Aortic smooth muscle cell (primary cell): ENCODE measurements around the gene PDGFRB. TPM values are rescaled to one million over a fixed set of nuclear protein-coding genes. Genes with fewer than 3 reads are reported as not detected.

Source experiments
- total RNA-seq: library from RNA; depleted of rRNA; stranded (reverse); fragments of >200 nt; gene quantifications from 2 replicates; pipeline ENCODE4 v1.2.3, GENCODE V29; 2014

Gene PDGFRB
- total RNA-seq: 159 and 206 TPM in 2 replicates

DNA sequence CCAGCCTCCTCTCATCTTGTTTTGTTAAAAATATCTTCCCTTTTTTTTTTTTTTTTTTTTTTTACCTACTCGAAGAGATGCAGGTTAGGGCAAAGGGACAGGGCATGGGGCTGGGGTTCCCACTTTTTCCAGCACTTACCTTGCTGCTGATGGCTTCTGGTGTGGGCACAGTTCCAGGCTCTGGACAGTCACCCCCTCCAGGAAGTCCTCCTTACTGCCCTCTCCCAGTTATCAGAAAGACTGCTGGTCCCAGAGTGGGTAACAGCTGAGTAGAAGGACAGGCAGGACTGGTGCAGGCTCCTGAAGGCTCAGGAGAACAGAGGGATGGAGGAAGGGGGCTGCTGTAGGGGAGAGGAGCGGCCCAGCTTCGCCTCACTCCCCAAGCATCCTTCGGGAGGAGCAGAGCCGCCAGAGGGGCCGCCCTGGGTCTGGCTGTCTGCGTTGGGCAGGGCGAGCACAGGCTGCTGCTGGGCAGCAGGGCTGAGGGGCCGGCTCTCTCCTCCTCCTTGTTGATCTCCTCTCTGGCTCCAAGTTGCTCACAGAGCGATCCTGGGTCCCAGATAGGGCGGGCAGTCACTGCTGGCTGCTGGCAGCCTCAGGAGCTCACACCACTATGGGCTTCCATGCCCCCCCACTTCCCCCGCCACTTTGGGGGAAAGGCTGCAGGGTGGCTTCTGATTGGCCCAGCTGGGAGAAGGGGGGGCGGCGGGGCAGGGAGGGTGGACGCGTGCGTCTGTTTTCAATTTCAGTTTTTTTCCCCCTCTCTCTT is at the start of gene PDGFRB:
Gene PDGFRB (minus strand): TSS at position 588 of the 769 bp plus-strand sequence. CDS start 18,798 bp downstream, outside the sequence.

DNA sequence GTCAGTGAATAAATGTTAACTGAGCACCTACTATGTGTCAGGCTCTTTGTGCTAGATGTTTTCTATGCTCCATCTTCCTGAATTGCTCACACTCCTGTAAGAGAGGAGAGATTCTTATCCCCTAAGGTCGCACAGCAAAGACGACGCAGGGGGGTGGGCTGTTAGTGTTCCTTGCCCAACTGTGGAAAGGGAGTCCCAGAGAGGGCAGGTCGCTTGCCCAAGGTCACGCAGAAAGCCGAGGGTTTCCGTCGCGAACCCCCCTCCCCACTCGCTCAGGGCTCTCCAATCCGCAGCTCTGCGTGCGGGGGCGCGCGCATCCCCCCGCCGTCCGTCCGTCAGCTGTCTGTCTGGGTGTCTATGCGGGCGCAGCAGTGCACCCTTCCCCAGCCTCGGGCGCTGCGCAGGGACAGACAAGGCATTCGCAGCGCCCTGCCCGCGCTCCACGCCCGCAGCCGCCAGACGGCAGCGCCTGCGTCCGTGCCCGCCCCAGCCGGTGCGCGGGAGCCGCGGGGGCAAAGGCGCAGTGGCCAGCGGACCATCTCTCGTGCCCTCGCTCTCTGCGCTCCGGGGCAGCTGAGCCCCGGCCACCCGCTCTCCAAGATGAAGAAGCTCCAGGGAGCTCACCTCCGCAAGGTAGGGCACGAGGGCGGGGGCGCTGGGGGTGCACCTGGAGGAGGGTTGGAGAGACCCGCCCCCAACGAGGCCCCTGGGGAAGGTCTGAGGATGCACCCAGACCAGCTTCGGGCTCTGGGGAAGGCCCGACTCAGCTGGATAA is 34.3 kb upstream of the PDGFRB start, which contains the start of gene SLC6A7:
Gene SLC6A7 (plus strand): TSS at position 335 of the 775 bp plus-strand sequence. CDS start 266 bp downstream, at position 601.

DNA sequence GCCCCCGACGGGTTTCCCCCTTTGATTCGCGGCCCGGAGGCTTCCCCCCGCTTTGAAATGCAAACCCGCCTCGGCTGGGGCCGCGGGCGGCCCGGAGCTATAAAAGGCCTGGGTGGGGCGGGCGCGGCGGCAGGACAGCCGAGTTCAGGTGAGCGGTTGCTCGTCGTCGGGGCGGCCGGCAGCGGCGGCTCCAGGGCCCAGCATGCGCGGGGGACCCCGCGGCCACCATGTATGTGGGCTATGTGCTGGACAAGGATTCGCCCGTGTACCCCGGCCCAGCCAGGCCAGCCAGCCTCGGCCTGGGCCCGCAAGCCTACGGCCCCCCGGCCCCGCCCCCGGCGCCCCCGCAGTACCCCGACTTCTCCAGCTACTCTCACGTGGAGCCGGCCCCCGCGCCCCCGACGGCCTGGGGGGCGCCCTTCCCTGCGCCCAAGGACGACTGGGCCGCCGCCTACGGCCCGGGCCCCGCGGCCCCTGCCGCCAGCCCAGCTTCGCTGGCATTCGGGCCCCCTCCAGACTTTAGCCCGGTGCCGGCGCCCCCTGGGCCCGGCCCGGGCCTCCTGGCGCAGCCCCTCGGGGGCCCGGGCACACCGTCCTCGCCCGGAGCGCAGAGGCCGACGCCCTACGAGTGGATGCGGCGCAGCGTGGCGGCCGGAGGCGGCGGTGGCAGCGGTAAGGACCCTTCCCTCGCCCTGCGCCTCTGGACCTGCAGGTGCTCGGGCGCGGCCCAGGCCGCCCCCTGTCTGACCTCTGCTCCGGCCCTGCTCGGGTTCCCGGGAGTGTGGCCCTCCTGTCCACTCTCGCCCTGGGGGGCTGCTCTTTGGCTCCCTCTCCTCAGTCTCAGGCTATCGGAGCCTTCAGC is 11.2 kb upstream of the PDGFRB start, which contains the start of gene CDX1:
Gene CDX1 (plus strand): TSS at position 129 of the 862 bp plus-strand sequence. CDS start 99 bp downstream, at position 228.

DNA sequence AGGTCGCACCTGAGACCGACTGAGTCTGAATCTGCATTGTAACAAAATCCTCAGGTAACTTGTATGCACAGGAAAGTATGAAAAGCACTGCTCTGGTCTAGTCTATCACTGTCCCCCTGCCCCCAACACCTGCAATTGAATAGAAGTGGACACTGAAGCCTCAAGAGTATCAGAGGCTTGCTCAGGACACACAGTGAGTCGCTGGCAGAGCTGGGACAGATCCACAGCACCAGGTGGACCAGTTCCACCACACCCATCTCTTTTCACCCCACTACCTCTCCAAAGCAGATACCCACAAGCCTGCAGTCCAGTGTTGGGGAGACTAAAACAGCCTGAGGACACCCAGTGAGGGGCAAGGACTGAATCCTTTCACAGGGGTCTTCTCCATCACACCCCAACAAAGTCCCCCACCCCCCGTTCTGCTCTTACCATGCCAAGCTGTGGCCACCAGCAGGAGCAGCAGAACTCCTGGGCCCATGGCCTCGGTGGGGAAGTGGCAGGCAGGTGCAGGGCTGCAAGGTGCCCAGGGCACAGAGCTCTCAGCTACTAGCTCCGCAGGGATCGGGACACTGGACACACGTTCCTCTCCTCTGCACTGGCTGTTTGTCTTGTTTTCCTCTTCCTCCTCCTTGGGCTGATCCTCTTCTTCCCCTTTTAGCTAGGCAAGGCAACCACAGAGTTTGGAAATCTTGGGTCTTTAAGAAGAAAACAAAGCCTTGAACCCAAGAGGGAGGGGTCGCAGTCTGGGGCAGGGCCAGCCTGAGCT is 69.5 kb downstream of the PDGFRB start, which contains the start of gene CSF1R:
Gene CSF1R (minus strand): TSS at position 605 of the 766 bp plus-strand sequence. CDS start 127 bp downstream, at position 478.

Other genes starting within 250 kb of the PDGFRB start
- gene PDE6A, start 211.1 kb downstream of the PDGFRB start, total RNA-seq: not detected in 2 replicates
- gene SLC26A2, start 195.1 kb downstream of the PDGFRB start, total RNA-seq: 14.5 and 15.1 TPM in 2 replicates
- gene TIGD6, start 155.2 kb downstream of the PDGFRB start, total RNA-seq: 6.2 and 7.3 TPM in 2 replicates
- 32.6 and 35.1 TPM in 2 replicates for gene HMGXB3, start 155.1 kb downstream of the PDGFRB start, total RNA-seq
- under 0.01 TPM in 1 of 2 replicates, not detected in the other for gene CSF1R, start 69.3 kb downstream of the PDGFRB start, total RNA-seq
- 0.12 and 0.13 TPM in 2 replicates for gene CDX1, start 10.9 kb upstream of the PDGFRB start, total RNA-seq
- 0.06 TPM in 1 of 2 replicates, not detected in the other for gene SLC6A7, start 34.2 kb upstream of the PDGFRB start, total RNA-seq
- under 0.01 and 0.12 TPM in 2 replicates for gene CAMK2A, start 133.9 kb upstream of the PDGFRB start, total RNA-seq
- gene ARSI, start 147.1 kb upstream of the PDGFRB start, total RNA-seq: 0.13 and 0.19 TPM in 2 replicates
- 6.5 and 8.7 TPM in 2 replicates for gene TCOF1, start 201.9 kb upstream of the PDGFRB start, total RNA-seq